Globus pallidus (tissue), 1 donor: ENCODE measurements around the gene MEX3A.

Source experiments
- DNase-seq: peaks from one replicate; pipeline ENCODE4 v3.0.0-alpha.2; 2015; ENCODE audit warnings: low spot score

Gene MEX3A

GRCh38 chr1:156102633-156103511 is 20.6 kb upstream of the MEX3A start:
- no peak for DNase-seq

DNA sequence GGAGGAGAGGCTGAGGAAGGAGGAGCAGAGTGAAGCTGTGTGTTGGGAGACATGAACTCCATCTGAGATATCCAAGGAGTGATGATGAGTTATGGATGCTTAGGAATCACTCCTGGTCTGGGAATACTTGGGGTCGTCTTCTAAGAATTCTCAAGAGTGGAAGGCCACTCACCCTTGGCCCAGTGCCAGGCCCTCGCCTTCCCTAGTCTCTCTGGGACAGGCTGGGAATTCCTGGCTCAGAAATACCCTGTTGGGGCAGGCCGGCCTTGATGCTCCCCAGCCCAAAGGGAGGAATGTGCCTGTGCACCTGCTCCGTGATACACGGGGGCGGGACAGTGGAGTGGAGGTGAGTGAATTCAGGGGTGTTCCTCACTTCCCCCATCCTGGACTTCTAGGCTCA is 19.6 kb upstream of the MEX3A start:
- no peak for DNase-seq

DNA sequence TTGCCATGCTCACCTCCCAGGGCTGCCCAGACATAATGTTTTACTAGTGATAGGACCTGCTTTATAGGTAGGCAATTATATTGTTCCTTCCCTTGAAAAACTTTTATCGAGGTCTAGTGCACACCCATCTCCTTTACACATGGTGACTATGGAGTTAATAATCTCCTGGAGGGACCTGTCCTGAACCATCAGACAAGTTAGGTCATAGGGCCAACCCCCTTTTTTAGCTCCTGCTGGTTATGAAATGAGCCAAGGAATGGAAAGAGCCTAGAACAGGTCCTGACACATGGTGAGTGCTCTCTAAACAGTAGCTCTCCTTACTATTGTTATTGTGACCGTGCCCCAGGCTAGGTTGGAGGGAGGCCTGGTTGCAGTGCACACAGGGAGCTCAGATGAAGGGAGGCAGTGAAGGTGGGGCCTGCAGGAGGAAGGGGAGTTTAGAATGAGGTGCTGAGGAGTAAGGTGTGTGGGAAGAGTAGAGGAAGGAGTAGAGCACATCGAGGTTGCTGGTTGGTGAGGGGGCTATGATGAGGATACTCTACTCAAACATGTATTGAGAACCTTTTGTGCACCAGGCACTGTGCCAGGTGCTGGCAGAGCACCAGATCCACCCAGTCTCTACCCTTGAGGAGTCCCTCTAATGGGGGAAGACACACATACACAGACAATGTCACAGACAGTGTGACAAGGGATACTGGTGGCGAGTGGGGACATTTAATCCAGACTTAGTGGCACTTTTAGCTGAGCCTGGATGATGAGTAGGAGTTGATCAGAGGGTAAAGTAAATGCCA is 18.1 kb upstream of the MEX3A start:
- DNase-seq = no peak

- no peak for DNase-seq
Measured at GRCh38 chr1:156099282-156099681, 17.0 kb upstream of the MEX3A start.

DNA sequence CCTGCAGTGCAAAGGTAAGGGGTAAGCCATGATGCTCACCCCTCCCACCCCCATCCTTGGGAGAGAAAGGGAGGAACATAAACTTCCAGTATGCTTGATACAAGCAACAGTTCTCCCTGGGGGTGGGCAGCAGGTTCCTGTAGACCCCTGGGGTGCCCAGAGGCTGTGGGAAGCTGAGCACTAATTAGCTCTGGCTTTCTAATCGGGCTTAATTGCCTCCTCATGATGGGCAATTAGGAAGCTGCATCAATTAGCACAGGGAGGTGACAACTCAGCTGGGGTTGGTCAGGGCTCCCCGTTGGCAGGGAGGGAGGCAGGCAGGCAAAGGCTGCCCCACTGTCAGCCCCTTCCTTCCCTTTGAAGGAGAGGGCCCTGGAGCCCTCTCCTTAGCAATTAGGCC is 16.5 kb upstream of the MEX3A start:
- DNase-seq = no peak

GRCh38 chr1:156097499-156098178 is 15.4 kb upstream of the MEX3A start:
- no peak for DNase-seq

- DNase-seq = peak; percentile 82
Measured at GRCh38 chr1:156096640-156097391, 14.6 kb upstream of the MEX3A start.

GRCh38 chr1:156095906-156096508 is 13.7 kb upstream of the MEX3A start:
- DNase-seq = no peak

DNA sequence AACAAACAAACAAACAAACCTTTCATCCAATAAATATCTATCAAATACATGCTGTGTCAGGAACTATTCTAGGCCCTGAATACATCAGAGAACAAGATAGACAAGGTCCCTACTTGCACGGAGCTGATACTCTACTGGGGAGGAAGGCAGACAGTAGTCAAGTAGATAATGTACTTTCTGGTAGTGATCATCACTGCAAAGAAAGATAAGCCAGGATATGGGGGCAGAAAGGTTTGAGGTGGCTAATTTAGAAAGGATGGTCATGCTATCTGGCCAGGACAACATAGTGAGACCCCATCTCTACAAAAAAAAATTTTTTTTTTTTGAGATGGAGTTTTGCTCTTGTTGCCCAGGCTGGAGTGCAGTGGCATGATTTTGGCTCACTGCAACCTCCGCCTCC is 9.3 kb upstream of the MEX3A start:
- no peak for DNase-seq

DNA sequence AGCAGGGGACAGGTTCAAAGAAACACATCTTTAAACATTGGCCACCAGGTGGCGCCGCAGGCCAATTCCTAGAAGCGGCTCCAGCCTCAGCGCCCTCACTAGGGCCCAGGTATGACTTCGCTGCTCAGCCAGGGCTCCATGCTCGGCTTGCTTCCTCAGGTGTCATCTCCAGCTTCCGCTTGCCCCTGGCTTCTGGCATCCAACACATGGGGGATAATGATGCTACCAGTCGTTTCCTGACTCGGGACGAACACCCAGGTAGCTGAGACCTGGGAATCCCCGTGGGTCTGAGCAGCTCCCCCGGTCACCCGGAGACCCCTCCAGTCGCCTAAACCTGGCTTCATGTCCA is 8.5 kb upstream of the MEX3A start:
- peak; percentile 73 for DNase-seq

DNA sequence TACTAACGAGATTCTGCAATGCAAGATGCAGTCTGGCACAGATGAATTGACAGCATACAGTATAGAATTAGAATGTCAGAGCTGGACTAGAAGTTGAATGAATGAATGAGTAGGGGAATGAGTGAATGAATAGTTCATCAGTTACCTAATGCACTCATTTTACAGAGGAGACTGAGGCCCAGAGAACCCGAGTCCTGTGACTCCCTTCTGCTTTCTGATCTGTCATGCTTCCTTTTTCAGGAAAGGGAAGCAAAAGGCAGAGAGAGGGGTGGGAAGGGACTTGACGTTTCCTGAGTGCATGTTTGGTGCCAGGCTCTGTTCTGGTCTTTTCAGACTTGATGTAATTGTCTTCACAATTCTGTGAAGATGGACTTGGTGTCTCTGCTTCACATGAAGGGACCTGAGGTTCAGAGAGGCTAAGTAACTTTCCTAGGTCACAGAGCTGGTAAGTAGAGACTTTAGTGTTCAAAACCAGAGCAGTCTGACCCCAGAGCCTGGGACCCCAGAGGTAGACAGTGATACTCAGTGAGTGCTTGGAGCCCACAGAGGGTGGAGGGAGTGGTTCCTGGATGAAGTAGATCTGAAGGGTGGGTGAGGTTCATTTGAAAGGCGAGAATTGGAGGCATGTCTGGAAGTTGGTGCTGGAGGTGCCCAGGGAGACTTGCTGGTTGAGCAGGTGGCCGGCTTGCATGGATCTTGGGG is 8.0 kb upstream of the MEX3A start:
- no peak for DNase-seq

GRCh38 chr1:156089704-156090103 is 7.4 kb upstream of the MEX3A start:
- DNase-seq = no peak

DNA sequence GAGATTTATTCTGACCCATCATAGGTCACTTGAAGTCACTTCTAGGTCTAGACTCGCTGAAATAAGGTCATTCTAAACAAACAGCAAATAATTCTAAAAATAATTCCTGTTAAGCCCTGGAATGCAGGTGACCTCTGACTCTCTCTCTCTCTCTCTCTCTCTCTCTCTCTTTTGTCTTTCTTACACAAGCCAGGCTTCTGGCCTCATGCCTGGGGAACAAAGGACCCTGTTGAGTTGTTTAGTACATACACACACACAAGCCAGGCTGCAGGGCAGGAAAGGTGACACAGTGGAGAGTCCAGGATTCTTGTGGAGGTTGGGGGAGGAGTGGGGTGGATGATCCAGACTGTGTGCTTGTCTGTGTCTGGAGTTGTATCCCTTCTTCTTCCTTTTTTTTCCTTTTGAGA is 4.0 kb upstream of the MEX3A start:
- no peak for DNase-seq

GRCh38 chr1:156083800-156084790 is 1.8 kb upstream of the MEX3A start:
- DNase-seq = no peak

- DNase-seq = no peak
Measured at GRCh38 chr1:156081917-156082308, 352 bp downstream of the MEX3A start.

- no peak for DNase-seq
Measured at GRCh38 chr1:156081180-156081916, 917 bp downstream of the MEX3A start.

- no peak for DNase-seq
Measured at GRCh38 chr1:156080863-156081179, 1.4 kb downstream of the MEX3A start.

DNA sequence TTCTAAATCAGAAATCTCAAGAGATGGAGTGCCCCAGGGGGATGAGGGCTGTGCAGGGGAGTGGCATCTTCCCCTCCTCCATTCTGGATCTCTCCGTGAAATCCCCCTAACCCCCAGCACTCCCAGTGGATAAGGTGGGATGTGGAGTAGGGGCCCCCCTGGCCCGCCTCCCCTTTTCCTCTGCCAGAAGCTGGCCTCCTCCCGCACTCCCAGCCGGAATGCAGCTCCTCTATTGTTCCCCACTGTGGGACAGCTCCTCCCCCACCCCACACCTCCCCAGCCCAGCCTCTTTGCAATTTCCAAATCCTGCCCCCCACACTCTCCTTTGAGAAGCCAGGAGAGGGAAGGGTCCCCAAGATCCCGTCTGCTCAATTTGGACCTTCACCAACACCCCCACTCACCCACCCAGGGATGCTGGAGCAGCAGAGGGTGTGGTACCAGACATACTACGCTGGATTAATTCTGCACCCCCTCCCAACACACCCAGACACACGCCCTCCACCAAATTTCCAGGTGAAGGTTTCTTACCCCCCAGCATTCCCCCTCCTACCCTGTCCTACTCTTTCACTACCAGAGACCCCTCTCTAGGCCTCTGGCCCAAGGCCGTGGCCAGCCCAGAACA is 1.9 kb downstream of the MEX3A start:
- no peak for DNase-seq

DNA sequence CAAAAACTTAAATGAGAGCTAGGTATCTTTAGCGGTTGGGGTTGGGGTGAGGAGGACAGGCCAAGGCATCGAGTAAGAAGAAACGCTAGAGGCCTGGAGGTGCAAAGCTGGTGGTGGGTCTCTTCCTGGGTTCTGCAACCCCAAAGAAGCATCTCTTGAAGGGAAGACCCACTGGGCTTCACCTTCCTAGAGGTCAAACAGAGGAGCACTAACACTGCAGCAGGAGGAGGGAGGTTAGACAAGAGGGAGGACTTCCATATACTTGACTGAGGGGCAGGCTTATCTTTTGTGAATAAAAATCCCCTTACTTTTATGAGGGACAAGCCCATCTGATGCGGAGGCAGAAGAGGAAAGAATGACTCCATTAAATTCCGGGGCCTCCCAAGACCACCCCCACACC is 2.5 kb downstream of the MEX3A start:
- no peak for DNase-seq
